NCI-H2171 (cell line): Measurements from ENCODE around the gene MAGEB10.
A peak's percentile ranks its signal among the peaks of the same experiment; 100 is the strongest.
"Not testable (repeated sequence)": the region's sequence is repeated elsewhere in the genome, so short reads cannot be mapped to it uniquely, and the experiment has no call there.

Experiments used
- DNase-seq: peaks from one replicate; lab custom pipeline; 2025; lab: John Stamatoyannopoulos, UW

Gene MAGEB10

GRCh38 chrX:27807690-27808089 lies at the start of gene MAGEB10:
TSS of gene MAGEB10 (plus strand) at chrX:27807990. CDS start at chrX:27821307, 13,317 bp downstream.
- no peak for DNase-seq

- DNase-seq: no peak
Observed at GRCh38 chrX:27765718-27766117, 42.1 kb upstream of the MAGEB10 start.

- DNase-seq: no peak
Observed at GRCh38 chrX:27767387-27767786, 40.4 kb upstream of the MAGEB10 start.

GRCh38 chrX:27775984-27776383 lies 31.8 kb upstream of the MAGEB10 start:
- no peak for DNase-seq

- DNase-seq: no peak
Observed at GRCh38 chrX:27796640-27797257, 11.0 kb upstream of the MAGEB10 start.

- peak; percentile 50 for DNase-seq
Observed at GRCh38 chrX:27797575-27797974, 10.2 kb upstream of the MAGEB10 start.

- DNase-seq: no peak
Observed at GRCh38 chrX:27808226-27808625, 436 bp downstream of the MAGEB10 start.

GRCh38 chrX:27808991-27809859 lies 1.4 kb downstream of the MAGEB10 start:
- not testable (repeated sequence) for DNase-seq

- no peak for DNase-seq
Observed at GRCh38 chrX:27815209-27815608, 7.4 kb downstream of the MAGEB10 start.

- no peak for DNase-seq
Observed at GRCh38 chrX:27823812-27824211, 16.0 kb downstream of the MAGEB10 start.

GRCh38 chrX:27838185-27838584 lies 30.4 kb downstream of the MAGEB10 start:
- DNase-seq: no peak

- no peak for DNase-seq
Observed at GRCh38 chrX:27840881-27841280, 33.1 kb downstream of the MAGEB10 start.

GRCh38 chrX:27842859-27843258 lies 35.1 kb downstream of the MAGEB10 start:
- no peak for DNase-seq

GRCh38 chrX:27860337-27860736 lies 52.5 kb downstream of the MAGEB10 start:
- DNase-seq: no peak

- DNase-seq: no peak
Observed at GRCh38 chrX:27863809-27864208, 56.0 kb downstream of the MAGEB10 start.
